UCSD-AML1 (cell line): ENCODE data around the gene MOSMO.

Experiments used
- DNase-seq: peaks from one replicate; lab custom pipeline; 2025; ENCODE audit not compliant: unreplicated experiment; lab: John Stamatoyannopoulos, UW

The MOSMO gene

GRCh38 chr16:22007509-22008214, at the start of gene MOSMO:
Gene MOSMO, plus strand, starts transcription at chr16:22008111. Its CDS starts 191 bp downstream, at chr16:22008302.
- peak; percentile 65 for DNase-seq

DNA sequence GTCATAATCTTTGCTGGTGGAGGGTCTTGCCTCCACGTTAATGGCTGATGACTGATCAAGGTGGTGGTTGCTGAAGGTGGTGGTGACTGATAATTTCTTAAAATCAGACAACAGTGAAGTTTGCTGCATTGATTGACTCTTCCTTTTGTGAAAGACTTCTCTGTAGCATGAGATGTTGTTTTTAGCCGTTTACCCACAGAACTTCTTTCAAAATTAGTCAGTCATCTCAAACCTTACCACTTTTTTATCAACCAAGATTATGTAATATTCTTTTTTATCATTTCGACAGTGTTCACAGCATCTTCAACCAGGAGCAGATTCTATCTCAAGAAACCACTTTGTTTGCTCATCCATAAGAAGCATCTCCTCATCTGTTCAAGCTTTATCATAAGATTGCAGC, 48.9 kb upstream of the MOSMO start:
- no peak for DNase-seq

DNA sequence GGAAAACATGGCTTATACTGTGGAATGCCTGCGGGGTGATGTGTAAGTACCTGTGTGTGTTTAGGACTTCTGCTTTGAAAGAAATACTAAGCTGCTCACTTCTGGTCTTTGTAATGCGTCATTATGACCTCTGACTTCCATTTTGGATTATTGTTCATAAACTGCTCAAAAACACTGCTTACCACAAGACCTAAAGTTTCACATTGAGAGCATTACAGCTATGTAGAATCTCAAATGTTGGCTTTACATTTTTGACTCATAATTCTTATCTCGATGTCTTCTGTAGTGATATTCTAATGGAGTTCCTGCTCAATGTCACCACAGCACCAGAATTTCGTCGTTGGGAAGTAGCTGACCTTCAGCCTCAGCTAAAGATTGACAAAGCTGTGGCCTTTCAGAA, 45.4 kb upstream of the MOSMO start:
- no peak for DNase-seq

DNA sequence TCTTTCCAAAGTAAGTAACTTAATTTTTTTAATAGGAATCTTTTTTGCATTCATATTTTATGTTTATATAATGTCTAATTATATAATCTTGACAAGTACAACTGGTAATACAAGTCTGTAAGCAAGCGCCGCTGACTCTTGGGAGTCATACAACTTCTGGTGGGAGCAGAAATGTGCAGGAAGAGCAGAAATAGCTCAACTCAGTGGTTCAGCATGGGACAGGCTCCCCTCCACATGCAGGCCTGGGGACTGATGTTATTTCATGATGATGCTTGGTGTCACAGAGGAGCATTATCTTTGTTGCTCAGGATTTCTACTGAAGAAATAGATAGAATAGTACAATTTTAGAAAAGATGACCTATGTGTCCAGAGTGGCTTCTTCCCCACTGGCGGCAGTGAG, 44.0 kb upstream of the MOSMO start:
- DNase-seq = no peak

GRCh38 chr16:21964353-21964752, 43.6 kb upstream of the MOSMO start:
- DNase-seq = no peak

- no peak for DNase-seq
Observed at GRCh38 chr16:21971856-21972255, 36.1 kb upstream of the MOSMO start.

- DNase-seq = no peak
Observed at GRCh38 chr16:21973945-21974344, 34.0 kb upstream of the MOSMO start.

DNA sequence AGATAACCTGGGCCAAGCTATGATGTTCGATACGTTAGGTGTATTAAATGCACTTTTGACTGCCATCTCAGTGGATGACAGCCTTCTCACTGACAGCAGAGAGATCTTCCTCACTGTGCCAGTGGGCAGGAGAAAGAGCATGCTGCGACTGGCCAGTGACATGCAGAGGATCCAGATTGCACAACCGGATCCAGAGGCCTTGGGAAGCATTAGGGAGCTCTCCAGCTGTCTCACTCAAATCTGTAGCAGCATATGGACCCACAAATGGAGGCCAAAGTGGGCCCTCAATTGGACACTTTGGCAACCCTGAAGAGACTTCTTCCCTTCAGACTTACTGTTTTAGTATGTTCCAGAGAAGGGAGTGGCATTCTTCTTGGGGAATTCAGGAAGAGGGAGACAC, 27.9 kb upstream of the MOSMO start:
- DNase-seq = no peak

DNA sequence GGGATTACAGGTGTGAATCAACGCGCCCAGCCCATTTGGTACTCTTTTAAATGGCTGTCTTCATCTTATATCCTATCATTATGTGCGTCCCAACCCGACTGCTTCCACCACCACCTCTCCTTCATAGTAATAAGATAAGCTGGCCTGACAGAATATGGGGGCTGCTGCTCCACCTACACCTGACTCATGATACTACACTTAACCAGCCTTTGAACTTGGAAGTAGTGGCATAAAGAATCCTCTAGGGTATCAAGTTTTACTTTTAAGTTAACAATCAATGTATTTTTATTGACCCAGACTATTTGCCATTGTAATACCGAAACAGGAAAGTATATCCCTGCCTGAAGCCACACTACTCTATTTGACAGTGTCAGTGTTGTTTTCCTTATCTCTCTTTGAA, 25.8 kb upstream of the MOSMO start:
- DNase-seq = no peak

- no peak for DNase-seq
Observed at GRCh38 chr16:21984062-21984461, 23.8 kb upstream of the MOSMO start.

DNA sequence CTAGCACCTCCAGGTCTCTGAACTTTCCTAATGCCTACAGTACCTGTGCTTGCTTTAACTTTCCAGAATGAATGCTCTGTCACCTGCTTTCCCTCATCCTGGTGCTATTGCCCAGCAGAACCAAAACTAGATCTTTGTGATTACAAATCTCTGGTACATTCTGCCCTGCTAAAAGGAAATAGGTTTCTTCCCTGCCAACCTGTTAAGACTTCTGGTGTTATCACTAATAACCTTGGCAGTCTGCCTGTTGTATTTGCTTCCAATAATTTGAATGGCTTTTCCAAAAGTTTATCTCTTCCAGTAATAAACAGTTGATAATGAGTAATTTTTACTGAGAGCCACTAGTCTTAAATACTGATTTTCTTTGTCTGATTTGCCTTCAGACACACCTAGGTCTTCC, 22.4 kb upstream of the MOSMO start:
- DNase-seq = no peak

DNA sequence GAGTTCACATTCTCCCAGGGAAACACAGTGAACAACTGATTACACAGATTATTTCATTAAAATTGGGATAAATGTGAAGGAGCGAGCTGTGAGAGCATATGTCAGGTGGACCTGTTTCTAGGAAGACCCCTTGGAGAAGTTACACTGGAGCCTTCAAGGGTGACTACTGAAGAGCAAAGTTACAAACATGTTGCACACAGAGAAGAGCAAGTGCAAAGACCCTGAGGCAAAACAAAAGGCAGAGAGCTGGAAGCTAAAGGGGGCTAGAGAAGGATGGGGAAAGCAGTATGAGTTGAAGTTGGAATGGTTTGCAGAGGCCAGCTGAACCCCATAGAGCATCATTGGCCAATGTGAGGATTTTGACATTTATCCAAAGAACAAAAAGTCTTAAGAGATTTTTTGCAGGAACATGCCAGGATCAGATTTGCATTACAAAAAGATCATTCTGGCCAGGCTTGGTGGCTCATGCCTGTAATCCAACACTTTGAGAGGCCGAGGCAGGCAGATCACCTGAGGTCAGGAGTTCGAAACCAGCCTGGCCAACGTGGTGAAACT, 21.1 kb upstream of the MOSMO start:
- DNase-seq = no peak

- no peak for DNase-seq
Observed at GRCh38 chr16:21987498-21987897, 20.4 kb upstream of the MOSMO start.

GRCh38 chr16:21989133-21989532, 18.8 kb upstream of the MOSMO start:
- DNase-seq = no peak

GRCh38 chr16:21989751-21990150, 18.2 kb upstream of the MOSMO start:
- DNase-seq = no peak

DNA sequence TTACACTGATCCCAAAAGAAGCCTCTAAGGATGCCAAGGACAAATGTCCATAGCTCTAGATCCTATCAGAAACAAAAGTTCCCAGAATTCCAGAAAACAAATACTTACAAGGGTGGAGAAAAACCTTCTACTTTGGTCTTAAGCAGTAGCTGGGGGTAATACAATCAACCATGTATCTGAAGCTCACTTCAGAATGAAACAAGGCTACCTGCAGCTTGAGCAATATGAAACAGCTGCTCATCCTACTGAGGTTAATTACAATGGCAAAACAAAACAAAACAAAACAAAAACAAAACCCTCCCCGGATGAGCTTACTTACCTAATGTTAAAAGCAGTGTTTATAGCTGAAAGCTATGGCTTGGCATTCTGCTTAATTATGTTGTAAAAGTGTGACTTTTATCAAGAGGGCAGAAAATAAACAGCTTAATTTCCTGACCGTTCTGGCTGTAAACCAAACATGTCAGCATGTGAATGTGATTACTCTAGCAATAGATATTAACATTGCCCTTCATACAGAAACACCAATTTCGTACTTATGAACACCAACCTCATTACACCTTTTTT, 17.4 kb upstream of the MOSMO start:
- no peak for DNase-seq

DNA sequence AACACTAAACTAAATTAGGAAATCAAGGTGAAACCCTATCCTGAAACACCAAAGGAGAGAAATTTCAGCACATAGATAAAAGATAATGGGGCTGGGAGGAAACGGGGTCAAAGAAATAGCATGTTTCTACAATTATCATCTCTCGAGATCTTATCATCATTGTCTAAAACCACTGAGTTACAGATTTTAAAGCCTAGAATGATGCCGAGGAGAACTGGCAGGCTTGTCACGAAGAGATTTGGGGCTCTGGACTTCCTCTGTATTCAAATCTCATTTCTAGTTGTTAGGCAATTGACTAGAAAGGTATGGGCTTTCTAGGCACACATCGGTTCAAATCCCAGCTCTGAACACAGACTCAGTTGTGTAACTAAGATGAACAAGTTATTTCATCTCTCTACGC, 16.3 kb upstream of the MOSMO start:
- DNase-seq = no peak

GRCh38 chr16:21994856-21995465, 12.9 kb upstream of the MOSMO start:
- no peak for DNase-seq

DNA sequence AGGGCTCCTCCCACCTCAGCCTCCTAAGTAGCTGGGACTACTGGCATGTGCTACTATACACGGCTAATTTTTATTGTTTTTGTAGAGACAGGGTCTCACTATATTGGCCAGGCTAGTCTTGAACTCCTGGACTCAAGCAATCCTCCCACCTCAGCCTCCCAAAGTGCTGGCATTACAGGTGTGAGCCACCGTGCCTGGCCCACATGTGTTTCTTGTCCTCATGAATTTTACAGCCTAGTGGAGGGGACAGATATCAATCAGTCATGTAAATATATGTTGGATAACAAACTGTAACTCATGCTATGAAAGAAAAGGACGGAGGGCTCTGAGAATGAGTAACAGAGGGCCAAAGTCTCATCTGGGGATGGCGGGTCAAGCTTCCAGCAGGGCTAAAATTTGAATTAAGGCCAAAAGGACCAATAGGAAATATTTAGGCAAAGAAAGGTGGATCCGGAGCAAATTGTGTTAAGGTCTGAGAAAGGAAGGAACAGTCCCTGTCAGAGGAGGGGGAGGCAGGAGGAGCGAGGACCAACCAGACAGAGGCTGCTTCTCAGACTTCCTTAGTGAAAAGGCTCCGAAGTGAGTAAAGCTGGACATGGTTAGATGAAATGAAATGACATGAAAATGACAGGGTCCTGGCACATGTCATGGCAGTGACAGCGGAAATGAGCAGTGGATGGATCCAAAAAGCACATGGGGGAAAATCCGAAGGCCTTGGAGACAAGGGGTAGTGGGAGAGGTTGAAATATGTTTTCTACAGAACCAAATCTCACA, 10.8 kb upstream of the MOSMO start:
- no peak for DNase-seq

DNA sequence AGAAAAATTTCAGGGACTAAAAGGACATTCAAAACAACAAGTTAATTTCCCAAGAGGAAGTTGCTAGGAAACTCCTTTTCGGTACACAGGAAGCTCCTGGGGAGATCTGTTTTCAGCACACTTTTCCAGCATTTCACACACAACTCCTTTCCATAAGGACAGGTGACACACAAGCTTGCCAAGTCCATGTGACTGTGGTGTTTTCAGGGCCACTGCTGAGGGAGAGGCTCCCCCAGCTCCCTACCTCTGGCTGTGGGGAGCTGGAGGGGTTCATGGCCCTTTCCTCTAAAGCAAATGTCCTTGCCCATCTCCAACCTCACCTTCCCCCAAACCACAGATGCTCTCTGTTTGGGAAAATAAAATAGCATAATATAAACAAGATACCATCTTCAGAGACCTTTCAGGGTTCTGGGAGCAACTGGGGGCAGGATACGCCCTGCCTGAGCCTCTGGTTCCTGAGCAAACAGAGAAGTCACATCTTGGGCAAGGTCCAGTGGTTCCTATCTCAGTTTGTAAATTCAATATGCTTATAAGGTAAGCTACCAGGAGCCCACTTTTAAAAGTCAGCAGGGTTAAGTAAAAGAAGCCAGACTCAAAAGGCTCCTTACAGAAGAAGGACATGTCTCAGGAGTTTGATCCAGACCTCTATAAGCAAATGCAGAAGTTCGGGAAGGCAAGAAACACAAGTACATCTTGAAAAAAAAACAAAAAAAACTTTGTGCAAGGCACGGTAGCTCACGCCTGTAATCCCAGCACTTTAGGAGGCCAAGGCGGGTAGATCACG, 10.0 kb upstream of the MOSMO start:
- no peak for DNase-seq

DNA sequence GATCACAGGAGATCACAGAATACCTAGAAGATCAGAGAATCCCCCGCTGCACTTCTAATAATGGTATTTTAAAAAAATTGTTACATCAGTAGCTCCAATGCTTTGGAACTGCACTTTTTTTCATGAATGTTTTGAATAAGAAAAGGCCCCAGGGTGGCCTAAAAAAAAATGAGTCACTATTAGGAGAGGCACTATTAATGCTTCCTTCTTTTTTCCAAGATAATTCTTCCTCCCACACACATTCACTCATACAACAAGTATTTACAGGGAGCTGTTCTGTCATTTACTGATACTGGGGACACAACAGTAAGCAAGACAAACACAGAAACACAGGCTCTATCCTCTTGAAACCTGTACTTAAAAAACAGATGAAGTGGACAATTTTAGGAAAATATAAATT, 6.3 kb upstream of the MOSMO start:
- no peak for DNase-seq
